A673 (cell line): ENCODE results near the gene NR5A2. TPM values are rescaled to one million over a fixed set of nuclear protein-coding genes. Genes with fewer than 3 reads are reported as not detected.
A peak's percentile ranks its signal among the peaks of the same experiment; 100 is the strongest.

ENCODE experiments used
- BruUV-seq: library from RNA; stranded (reverse); fragments of 400-500 nt; replicated peaks from 2 replicates; lab custom pipeline; 2021; lab: Mats Ljungman, UMichigan
- CTCF ChIA-PET: fragments of 300-600 bp; sonication (Branson Sonifier 250); formaldehyde crosslinking; loops from one replicate; lab custom pipeline; 2022; ENCODE audit warnings: antibody characterized with exemption; lab: Charles Lee
- POLR2A ChIA-PET: fragments of 300-600 bp; sonication (Branson Sonifier 250); formaldehyde crosslinking; loops from one replicate; lab custom pipeline; 2022; ENCODE audit warnings: antibody characterized with exemption; ENCODE audit not compliant: low non-redundant PET; lab: Charles Lee
- DNase-seq: peaks from one replicate; pipeline ENCODE4 v3.0.0-alpha.2; 2015; ENCODE audit warnings: low spot score
- H3K27ac ChIP-seq: fragments of 200-600 bp; sonication (generic); 2 replicates; pipeline ENCODE4 v1.5.1; 2016; ENCODE audit warnings: mixed run types, low read depth, mild to moderate bottlenecking, mixed read lengths, antibody characterized with exemption, low read length; ENCODE audit not compliant: poor library complexity, severe bottlenecking
- H3K27me3 ChIP-seq: fragments of 200-600 bp; sonication (generic); replicated peaks from 2 replicates; pipeline ENCODE4 v1.6.1; 2017; ENCODE audit warnings: mixed run types, low read depth, mild to moderate bottlenecking, mixed read lengths, antibody characterized with exemption, low read length; ENCODE audit not compliant: insufficient read depth, poor library complexity
- H3K36me3 ChIP-seq: fragments of 200-600 bp; sonication (generic); 2 replicates; pipeline ENCODE4 v1.6.1; 2016; ENCODE audit warnings: mixed run types, mild to moderate bottlenecking, mixed read lengths, antibody characterized with exemption, low read length; ENCODE audit not compliant: insufficient read depth, poor library complexity, severe bottlenecking
- H3K4me1 ChIP-seq: fragments of 200-600 bp; sonication (generic); 2 replicates; pipeline ENCODE4 v1.6.1; 2017; ENCODE audit warnings: mixed run types, mild to moderate bottlenecking, mixed read lengths, antibody characterized with exemption, low read length; ENCODE audit not compliant: insufficient read depth, poor library complexity, severe bottlenecking
- H3K4me3 ChIP-seq: fragments of 200-600 bp; sonication (generic); 2 replicates; pipeline ENCODE4 v1.5.1; 2016; ENCODE audit warnings: low read depth, mixed run types, mild to moderate bottlenecking, mixed read lengths, low read length; ENCODE audit not compliant: poor library complexity, severe bottlenecking
- H3K9me3 ChIP-seq: fragments of 200-600 bp; sonication (generic); 2 replicates; pipeline ENCODE4 v1.6.1; 2016; ENCODE audit warnings: mixed run types, low read depth, mild to moderate bottlenecking, mixed read lengths, antibody characterized with exemption, low read length; ENCODE audit not compliant: poor library complexity, severe bottlenecking
- CTCF ChIP-seq: fragments of 300-800, 200-600 bp; sonication (generic); conservative IDR thresholded peaks from 2 replicates; pipeline ENCODE4 v1.5.1; 2017; ENCODE audit warnings: low read depth, mild to moderate bottlenecking, antibody characterized with exemption, low read length, moderate library complexity, mixed read lengths
- EZH2 ChIP-seq: fragments of 200-600 bp; sonication (generic); IDR thresholded peaks from 2 replicates; pipeline ENCODE4 v1.6.1; 2017; ENCODE audit warnings: borderline replicate concordance, low read depth, mild to moderate bottlenecking, mixed read lengths, antibody characterized with exemption, low read length; ENCODE audit not compliant: poor library complexity, severe bottlenecking
- intact Hi-C: fragments of 100-400 bp; cut with micrococcal nuclease; formaldehyde crosslinking; loops from one replicate; pipeline ENCODE4 v1.10.0; 2022; ENCODE audit not compliant: unreplicated experiment
- total RNA-seq: library from RNA; stranded (reverse); gene quantifications from 2 replicates; pipeline ENCODE4 v1.2.3, GENCODE V29; 2021

Gene NR5A2
- total RNA-seq, 1 experiment from 2014 or later: not detected

- H3K36me3 ChIP-seq: no peaks in the 10 kb centered on the region
- TF ChIP-seq EZH2: no peak
- TF ChIP-seq CTCF: no peak
- H3K4me1 ChIP-seq: peaks cover 30% of the 10 kb centered on the region
- ChIA-PET POLR2A (no interaction called here), CTCF (no interaction called here)
- intact Hi-C loops: no loop called here
- no peaks in the 10 kb centered on the region for H3K27me3 ChIP-seq
- H3K27ac ChIP-seq: no peak overlapping the region
- BruUV-seq: no TSS peak
- no peaks in the 10 kb centered on the region for H3K9me3 ChIP-seq
- H3K4me3 ChIP-seq: no peak overlapping the region
- DNase-seq: peak; percentile 25
These were observed 152.3 kb downstream of the NR5A2 start for GRCh38 chr1:200179781-200180160.

GRCh38 chr1:200180821-200181220 is 153.3 kb downstream of the NR5A2 start:
- H3K4me3 ChIP-seq: no peak overlapping the region
- no peak overlapping the region for H3K27ac ChIP-seq
- no peaks in the 10 kb centered on the region for H3K27me3 ChIP-seq
- POLR2A ChIA-PET: no interaction called here
- CTCF ChIA-PET: no interaction called here
- H3K4me1 ChIP-seq: peaks cover 34% of the 10 kb centered on the region
- intact Hi-C loops: no loop called here
- no peaks in the 10 kb centered on the region for H3K36me3 ChIP-seq
- no peak for TF ChIP-seq CTCF
- no peak for TF ChIP-seq EZH2
- no peaks in the 10 kb centered on the region for H3K9me3 ChIP-seq
- DNase-seq: no peak
- BruUV-seq: no TSS peak

GRCh38 chr1:200181861-200182260 is 154.4 kb downstream of the NR5A2 start:
- Histone ChIP-seq H3K27ac (no peak overlapping the region), H3K36me3 (no peaks in the 10 kb centered on the region), H3K27me3 (no peaks in the 10 kb centered on the region), H3K4me1 (peaks cover 34% of the 10 kb centered on the region), H3K4me3 (no peak overlapping the region), H3K9me3 (no peaks in the 10 kb centered on the region)
- ChIA-PET CTCF (no interaction called here), POLR2A (no interaction called here)
- intact Hi-C loops: no loop called here
- no TSS peak for BruUV-seq
- no peak for TF ChIP-seq EZH2
- no peak for DNase-seq

GRCh38 chr1:200182701-200183100 is 155.2 kb downstream of the NR5A2 start:
- no peak overlapping the region for H3K27ac ChIP-seq
- H3K4me1 ChIP-seq: peaks cover 34% of the 10 kb centered on the region
- intact Hi-C loops: no loop called here
- H3K36me3 ChIP-seq: no peaks in the 10 kb centered on the region
- POLR2A ChIA-PET: no interaction called here
- CTCF ChIA-PET: no interaction called here
- DNase-seq: no peak
- no peak overlapping the region for H3K4me3 ChIP-seq
- TF ChIP-seq CTCF (no peak), EZH2 (no peak)
- H3K27me3 ChIP-seq: no peaks in the 10 kb centered on the region
- no peaks in the 10 kb centered on the region for H3K9me3 ChIP-seq
- no TSS peak for BruUV-seq
